H1 (cell line): ENCODE measurements around the gene GNAQ. TPM values are rescaled to one million over a fixed set of nuclear protein-coding genes. Genes with fewer than 3 reads are reported as not detected.

Experiments used
- CTCF ChIA-PET: fragments of 300-600 bp; sonication (Branson Sonifier 250); formaldehyde crosslinking; loops from one replicate; lab custom pipeline; 2021; ENCODE audit not compliant: partially characterized antibody; lab: Charles Lee
- POLR2A ChIA-PET: fragments of 300-600 bp; sonication (Branson Sonifier 250); formaldehyde crosslinking; loops from one replicate; lab custom pipeline; 2021; ENCODE audit warnings: inconsistent platforms; ENCODE audit not compliant: partially characterized antibody; lab: Charles Lee
- DNase-seq, 2 experiments: peaks; one replicate each; pipeline versions ENCODE4 v3.0.0 to v3.0.0-alpha.2; 2010 to 2022; ENCODE audit warnings: low spot score in 2 of 2, low read depth in 1 of 2, mixed read lengths in 1 of 2
- FAIRE-seq: peaks from 2 replicates; lab custom pipeline; 2011; peaks lifted over from hg19 to GRCh38; lab: Jason Lieb, UNC
- H2AFZ ChIP-seq: 2 replicates; pipeline ENCODE4 v1.8.1; 2012; ENCODE audit warnings: low read length, inconsistent platforms
- H2AK5ac ChIP-seq: 2 replicates; pipeline ENCODE4 v1.6.1; 2013; ENCODE audit warnings: low read depth, low read length
- H2BK120ac ChIP-seq: replicated peaks from 2 replicates; pipeline ENCODE3; 2013; ENCODE audit warnings: low read depth, low read length, inconsistent platforms
- H2BK12ac ChIP-seq: 2 replicates; pipeline ENCODE4 v1.6.1; 2013; ENCODE audit warnings: low read depth, low read length
- H2BK15ac ChIP-seq: 2 replicates; pipeline ENCODE4 v1.6.1; 2013; ENCODE audit warnings: low read length
- H2BK20ac ChIP-seq: 2 replicates; pipeline ENCODE4 v1.6.1; 2013; ENCODE audit warnings: low read length
- H2BK5ac ChIP-seq: 2 replicates; pipeline ENCODE4 v1.6.1; 2013; ENCODE audit warnings: low read depth, low read length
- H3K14ac ChIP-seq: 2 replicates; pipeline ENCODE4 v1.6.1; 2013; ENCODE audit warnings: inconsistent platforms; ENCODE audit not compliant: insufficient read length
- H3K18ac ChIP-seq: 2 replicates; pipeline ENCODE4 v1.6.1; 2013; ENCODE audit warnings: low read length; ENCODE audit errors: extremely low read depth
- H3K23ac ChIP-seq: 2 replicates; pipeline ENCODE4 v1.6.1; 2013; ENCODE audit warnings: inconsistent platforms; ENCODE audit not compliant: insufficient read length
- H3K23me2 ChIP-seq: 2 replicates; pipeline ENCODE4 v1.6.1; 2013; ENCODE audit warnings: low read depth, low read length
- H3K27ac ChIP-seq: 2 replicates; pipeline ENCODE4 v1.6.1; 2011; ENCODE audit warnings: low read depth, low read length, inconsistent platforms
- H3K27me3 ChIP-seq, 4 experiments: replicated peaks in 1 of 4; 1 replicate in 1 of 4; 2 replicates in 3 of 4; pipeline versions ENCODE4 v1.6.1 to v1.8.1; 2011 to 2013; ENCODE audit warnings: low read length in 3 of 4, mild to moderate bottlenecking in 3 of 4, inconsistent platforms in 2 of 4, mixed read lengths in 2 of 4, moderate library complexity in 1 of 4; ENCODE audit not compliant: control insufficient read depth in 3 of 4, insufficient read depth in 3 of 4; ENCODE audit errors: extremely low read depth in 1 of 4
- H3K36me3 ChIP-seq, 4 experiments: 2 replicates each; pipeline versions ENCODE4 v1.6.1 to v1.8.1; 2011 to 2013; ENCODE audit warnings: mild to moderate bottlenecking in 4 of 4, low read length in 3 of 4, moderate library complexity in 2 of 4, control low read depth in 1 of 4, inconsistent platforms in 1 of 4; ENCODE audit not compliant: insufficient read depth in 4 of 4, control insufficient read depth in 2 of 4
- H3K4ac ChIP-seq: replicated peaks from 2 replicates; pipeline ENCODE3; 2013; ENCODE audit warnings: low read length, low read depth, mixed read lengths, inconsistent platforms; ENCODE audit not compliant: insufficient read length
- H3K4me1 ChIP-seq, 4 experiments: replicated peaks in 1 of 4; 1 replicate in 1 of 4; 2 replicates in 3 of 4; pipeline versions ENCODE4 v1.6.1 to v1.8.1; 2011 to 2013; ENCODE audit warnings: low read length in 3 of 4, inconsistent platforms in 2 of 4, mixed read lengths in 1 of 4; ENCODE audit not compliant: insufficient read depth in 4 of 4, control insufficient read depth in 3 of 4
- H3K4me2 ChIP-seq, 2 experiments: 2 replicates each; pipeline versions ENCODE4 v1.6.1 to v1.8.1; 2011 to 2013; ENCODE audit warnings: low read depth in 2 of 2, low read length in 2 of 2, control low read depth in 1 of 2, inconsistent platforms in 1 of 2, mild to moderate bottlenecking in 1 of 2; ENCODE audit not compliant: insufficient read depth in 1 of 2
- H3K4me3 ChIP-seq, 4 experiments: fragments of 200-600, 300-600 bp in 1 of 4; sonication (generic), shearing (Covaris generic), sonication (Bioruptor Twin) in 1 of 4; 2 replicates each; pipeline versions ENCODE4 v1.5.1 to v1.8.1; 2011 to 2016; ENCODE audit warnings: low read length in 4 of 4, low read depth in 3 of 4, control low read depth in 2 of 4, inconsistent platforms in 2 of 4, mild to moderate bottlenecking in 2 of 4, mixed read lengths in 1 of 4, moderate library complexity in 1 of 4; ENCODE audit not compliant: insufficient read depth in 2 of 4; ENCODE audit errors: extremely low read depth in 1 of 4
- H3K56ac ChIP-seq: replicated peaks from 2 replicates; pipeline ENCODE3; 2013; ENCODE audit warnings: low read depth, mild to moderate bottlenecking, mixed read lengths, low read length, inconsistent platforms; ENCODE audit not compliant: insufficient read length
- H3K79me1 ChIP-seq: 2 replicates; pipeline ENCODE4 v1.6.1; 2013; ENCODE audit warnings: low read depth, low read length, control low read depth
- H3K79me2 ChIP-seq, 2 experiments: 2 replicates each; pipeline versions ENCODE4 v1.6.1 to v1.8.1; 2012 to 2013; ENCODE audit warnings: low read length in 2 of 2, mild to moderate bottlenecking in 2 of 2, inconsistent platforms in 1 of 2; ENCODE audit not compliant: insufficient read depth in 2 of 2, control insufficient read depth in 1 of 2
- H3K9ac ChIP-seq, 4 experiments: replicated peaks in 1 of 4; 1 replicate in 1 of 4; 2 replicates in 3 of 4; pipeline versions ENCODE4 v1.6.1 to v1.8.1; 2011 to 2013; ENCODE audit warnings: low read depth in 3 of 4, low read length in 3 of 4, control low read depth in 2 of 4, mild to moderate bottlenecking in 2 of 4, moderate library complexity in 2 of 4, inconsistent platforms in 1 of 4; ENCODE audit errors: extremely low read depth in 1 of 4
- H3K9me3 ChIP-seq, 2 experiments: 2 replicates each; pipeline versions ENCODE4 v1.6.1 to v1.8.1; 2012 to 2013; ENCODE audit warnings: mild to moderate bottlenecking in 2 of 2, moderate library complexity in 2 of 2, control low read depth in 1 of 2, inconsistent platforms in 1 of 2, low read depth in 1 of 2, low read length in 1 of 2, mixed read lengths in 1 of 2; ENCODE audit not compliant: insufficient read depth in 2 of 2
- H4K20me1 ChIP-seq, 2 experiments: replicated peaks in 1 of 2; 2 replicates each; pipeline versions ENCODE3 to v1.8.1; 2011 to 2013; ENCODE audit warnings: inconsistent platforms in 2 of 2, low read length in 2 of 2, mild to moderate bottlenecking in 1 of 2; ENCODE audit not compliant: insufficient read depth in 2 of 2, control insufficient read depth in 1 of 2
- H4K5ac ChIP-seq: 2 replicates; pipeline ENCODE4 v1.6.1; 2013; ENCODE audit warnings: low read length, low read depth, mixed read lengths, inconsistent platforms; ENCODE audit not compliant: insufficient read length
- H4K8ac ChIP-seq: 2 replicates; pipeline ENCODE4 v1.8.0; 2013; ENCODE audit warnings: mild to moderate bottlenecking, moderate library complexity, low read length, inconsistent platforms; ENCODE audit not compliant: insufficient read depth; ENCODE audit errors: extremely low read depth
- H4K91ac ChIP-seq: replicated peaks from 2 replicates; pipeline ENCODE3; 2013; ENCODE audit warnings: low read length, mixed read lengths, inconsistent platforms; ENCODE audit not compliant: insufficient read length
- ATF2 ChIP-seq: IDR thresholded peaks from 2 replicates; pipeline ENCODE4 v1.6.1; 2012; ENCODE audit warnings: low read length, inconsistent platforms
- CTCF ChIP-seq, 3 experiments: IDR thresholded peaks; 1 replicate in 2 of 3; 2 replicates in 1 of 3; pipeline versions ENCODE4 v1.5.1 to v1.6.1; 2011; ENCODE audit warnings: low read length in 3 of 3, mild to moderate bottlenecking in 3 of 3, inconsistent platforms in 2 of 3, low read depth in 1 of 3, moderate library complexity in 1 of 3; ENCODE audit not compliant: insufficient read depth in 1 of 3; ENCODE audit errors: control extremely low read depth in 1 of 3
- RAD21 ChIP-seq, 2 experiments: IDR thresholded peaks in 1 of 2; conservative IDR thresholded peaks in 1 of 2; 2 replicates each; pipeline ENCODE4 v1.6.1; 2011; ENCODE audit warnings: low read depth in 2 of 2, low read length in 2 of 2, improper control_type of control experiment in 1 of 2, inconsistent platforms in 1 of 2, mild to moderate bottlenecking in 1 of 2, moderate library complexity in 1 of 2
- RNF2 ChIP-seq: fragments of 200-900, 300-1000 bp; sonication (generic); IDR thresholded peaks from 2 replicates; pipeline ENCODE4 v1.7.1; 2016; ENCODE audit warnings: borderline replicate concordance, low read depth, mild to moderate bottlenecking, antibody characterized with exemption, low read length; ENCODE audit not compliant: poor library complexity, severe bottlenecking; ENCODE audit errors: missing control alignments
- WGBS, 2 experiments: shearing (Covaris generic) in 1 of 2; methylation state at CpG; one replicate each; pipeline versions ENCODE4 v1.1.6 to v1.1.7; 2013 to 2015; ENCODE audit warnings: low lambda C conversion rate in 2 of 2, mixed read lengths in 2 of 2, inconsistent platforms in 1 of 2, low coverage in 1 of 2, missing lambda C conversion rate in 1 of 2; ENCODE audit not compliant: insufficient replicate concordance in 2 of 2, insufficient coverage in 1 of 2, insufficient read length in 1 of 2; ENCODE audit errors: extremely low coverage in 1 of 2, missing lambda C conversion rate in 1 of 2; 5-methylcytosine and 5-hydroxymethylcytosine counted together
- polyA plus RNA-seq, 7 experiments: library from polyadenylated mRNA; depleted of rRNA in 3 of 7; stranded (reverse) in 5 of 7; unstranded in 2 of 7; fragments of >200 nt in 5 of 7; fragments of 200-250 nt in 2 of 7; gene quantifications; 1 replicate in 5 of 7; 2 replicates in 1 of 7; 4 replicates in 1 of 7; pipeline versions ENCODE4 v1.2.1 to v1.2.3, GENCODE V29; 2011 to 2013; ENCODE audit warnings: missing spikeins in 2 of 7, mixed read lengths in 2 of 7
- total RNA-seq: library from RNA; stranded (reverse); fragmentation: NEBNext Ultra II Directional; extraction: Animal tissue kit (Norgen Biotek cat#: 25700); gene quantifications from 2 replicates; pipeline ENCODE4 v1.2.1, GENCODE V29; 2021

Gene GNAQ
- total and polyA plus RNA-seq, 2 of the 8 experiments (the other 6 are each of a cell fraction or from before 2014, with no cell fraction given) = 22.8 to 63.8 TPM

DNA sequence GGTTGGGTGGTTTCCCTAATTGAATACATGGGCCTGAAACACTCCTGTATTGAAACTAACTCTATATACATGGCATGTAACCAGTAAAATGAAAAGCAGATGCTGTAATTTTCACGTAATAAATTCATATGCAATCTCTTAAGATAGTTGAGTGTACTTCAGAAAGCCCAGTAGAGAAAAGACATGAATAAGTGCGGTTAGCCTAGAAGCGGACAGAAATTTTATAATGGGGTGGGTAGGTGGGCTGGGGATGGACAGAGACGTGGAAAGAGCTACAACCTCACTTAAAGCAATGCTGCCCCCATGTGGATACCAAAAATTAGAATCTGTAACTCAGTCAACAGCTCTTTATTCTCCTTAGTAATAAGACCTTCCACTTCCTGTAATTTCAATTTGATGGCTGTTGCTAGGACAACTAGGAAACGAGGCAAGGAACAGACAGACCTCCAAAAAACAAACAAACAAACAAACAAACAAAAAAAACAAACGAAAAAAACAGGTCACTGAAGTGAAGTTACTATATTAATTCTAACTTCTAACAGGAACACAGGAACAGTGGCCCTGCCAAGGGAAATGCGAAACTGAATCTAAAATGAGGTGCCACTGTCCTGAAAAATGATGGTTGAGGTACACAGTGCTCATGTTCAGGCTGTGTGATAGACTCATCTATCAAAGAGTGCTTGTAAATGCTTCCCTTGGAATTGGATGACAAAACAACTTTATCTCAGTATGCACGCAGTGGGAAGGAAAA lies 280.1 kb downstream of the GNAQ start:
- H3K36me3 ChIP-seq = peaks cover 0 to 4% (median 0%) of the 10 kb centered on the region in 4 experiments; a peak in 2 of 8 replicates
- 50% methylated on average over 8 of the region's 8 CpGs; no CpG with 5 or more reads in 1 of the 2 experiments for WGBS, 2 experiments
- no peaks in the 10 kb centered on the region for H4K20me1 ChIP-seq
- no peak overlapping the region for H2BK120ac ChIP-seq
- TF ChIP-seq ATF2 = no peak
- TF ChIP-seq RAD21 (IDR thresholded peaks at IDR 0.05 in 1 of 2, conservative IDR thresholded peaks at IDR 0.05 in 1 of 2; ENCODE audit: low read depth in 2 of 2, low read length in 2 of 2) = peak; percentile 88 to 92
- TF ChIP-seq CTCF (IDR thresholded peaks at IDR 0.05; ENCODE audit: control extremely low read depth in 1 of 3, insufficient read depth in 1 of 3, low read depth in 1 of 3, low read length in 3 of 3) = peak; percentile 9 to 64 (median 64)
- no peak for TF ChIP-seq RNF2
- H2BK15ac ChIP-seq = no peak overlapping the region
- ChIA-PET POLR2A (no interaction called here), CTCF (interaction anchor here (0.7 to 5.3 kb wide), 31 partner anchors 9 to 368 kb away, joined by 3 to 62 read pairs (median 4); partner anchors contain the start of gene GNA14)
- no peak overlapping the region for H3K4me3 ChIP-seq
- no peak for DNase-seq
- H4K8ac ChIP-seq = no peak overlapping the region
- FAIRE-seq = peak; percentile 90
- H3K56ac ChIP-seq = no peak overlapping the region
- no peaks in the 10 kb centered on the region for H3K27me3 ChIP-seq
- no peak overlapping the region for H3K18ac ChIP-seq
- no peaks in the 10 kb centered on the region for H3K79me2 ChIP-seq
- H3K27ac ChIP-seq = no peak overlapping the region
- H2BK5ac ChIP-seq = no peak overlapping the region; the same call in 1 of the 2 replicates
- H3K23ac ChIP-seq = no peak overlapping the region
- H3K9me3 ChIP-seq = no peaks in the 10 kb centered on the region
- no peak overlapping the region for H4K91ac ChIP-seq
- H2BK20ac ChIP-seq = no peak overlapping the region
- H3K4ac ChIP-seq = no peak overlapping the region
- H3K4me2 ChIP-seq = no peak overlapping the region
- H2BK12ac ChIP-seq = no peak overlapping the region
- H2AFZ ChIP-seq = no peak overlapping the region
- no peaks in the 10 kb centered on the region for H3K79me1 ChIP-seq
- no peaks in the 10 kb centered on the region; the same call in 1 of the 2 replicates for H3K23me2 ChIP-seq
- no peaks in the 10 kb centered on the region; a peak in 2 of 7 replicates for H3K4me1 ChIP-seq
- H4K5ac ChIP-seq = no peak overlapping the region
- no peak overlapping the region for H2AK5ac ChIP-seq
- no peak overlapping the region for H3K9ac ChIP-seq
- H3K14ac ChIP-seq = no peak overlapping the region
